ENCODE data around the gene CHD6.

DNA sequence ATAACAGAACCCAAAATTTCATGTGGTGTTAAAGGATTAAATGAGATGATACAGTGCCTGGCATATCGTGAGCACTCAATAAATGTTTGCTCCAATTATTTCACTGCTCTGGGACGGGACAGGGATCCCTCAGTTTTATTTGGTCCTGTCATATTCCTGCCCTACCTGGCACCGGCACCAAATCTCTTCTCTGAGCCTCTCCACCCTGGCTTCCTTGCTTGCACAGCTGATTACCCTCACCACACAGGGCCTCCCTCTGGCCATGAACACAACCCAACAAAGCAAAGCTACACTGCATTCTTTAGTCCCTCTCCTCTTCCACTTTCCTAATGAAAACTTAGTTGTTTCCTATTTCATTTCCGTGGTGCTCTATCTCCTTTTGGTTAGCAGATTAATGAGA is 16.4 kb downstream of the CHD6 start:
- TF ChIP-seq SOX5 (CRISPR knock-in tag; IDR thresholded peaks at IDR 0.05; ENCODE audit: borderline replicate concordance): no peak
- TF ChIP-seq, protein P1, sequence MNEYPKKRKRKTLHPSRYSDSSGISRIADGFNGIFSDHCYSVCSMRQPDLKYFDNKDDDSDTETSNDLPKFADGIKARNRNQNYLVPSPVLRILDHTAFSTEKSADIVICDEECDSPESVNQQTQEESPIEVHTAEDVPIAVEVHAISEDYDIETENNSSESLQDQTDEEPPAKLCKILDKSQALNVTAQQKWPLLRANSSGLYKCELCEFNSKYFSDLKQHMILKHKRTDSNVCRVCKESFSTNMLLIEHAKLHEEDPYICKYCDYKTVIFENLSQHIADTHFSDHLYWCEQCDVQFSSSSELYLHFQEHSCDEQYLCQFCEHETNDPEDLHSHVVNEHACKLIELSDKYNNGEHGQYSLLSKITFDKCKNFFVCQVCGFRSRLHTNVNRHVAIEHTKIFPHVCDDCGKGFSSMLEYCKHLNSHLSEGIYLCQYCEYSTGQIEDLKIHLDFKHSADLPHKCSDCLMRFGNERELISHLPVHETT (CRISPR knock-in tag; conservative IDR thresholded peaks at IDR 0.05): no peak
- no peak for TF ChIP-seq EZH2 (conservative IDR thresholded peaks at IDR 0.05; ENCODE audit: low read depth, low read length)
- TF ChIP-seq TCF7 (IDR thresholded peaks at IDR 0.05; ENCODE audit: low read depth): no peak

Measured in HepG2 (cell line).